LoVo (cell line): Measurements from ENCODE around the gene CRCP.
A peak's percentile ranks its signal among the peaks of the same experiment; 100 is the strongest.
"Not testable (repeated sequence)": the region's sequence is repeated elsewhere in the genome, so short reads cannot be mapped to it uniquely, and the experiment has no call there.

Experiments
- DNase-seq: peaks from one replicate; pipeline ENCODE4 v3.0.0-alpha.2; 2016; ENCODE audit warnings: low spot score

CRCP gene

DNA sequence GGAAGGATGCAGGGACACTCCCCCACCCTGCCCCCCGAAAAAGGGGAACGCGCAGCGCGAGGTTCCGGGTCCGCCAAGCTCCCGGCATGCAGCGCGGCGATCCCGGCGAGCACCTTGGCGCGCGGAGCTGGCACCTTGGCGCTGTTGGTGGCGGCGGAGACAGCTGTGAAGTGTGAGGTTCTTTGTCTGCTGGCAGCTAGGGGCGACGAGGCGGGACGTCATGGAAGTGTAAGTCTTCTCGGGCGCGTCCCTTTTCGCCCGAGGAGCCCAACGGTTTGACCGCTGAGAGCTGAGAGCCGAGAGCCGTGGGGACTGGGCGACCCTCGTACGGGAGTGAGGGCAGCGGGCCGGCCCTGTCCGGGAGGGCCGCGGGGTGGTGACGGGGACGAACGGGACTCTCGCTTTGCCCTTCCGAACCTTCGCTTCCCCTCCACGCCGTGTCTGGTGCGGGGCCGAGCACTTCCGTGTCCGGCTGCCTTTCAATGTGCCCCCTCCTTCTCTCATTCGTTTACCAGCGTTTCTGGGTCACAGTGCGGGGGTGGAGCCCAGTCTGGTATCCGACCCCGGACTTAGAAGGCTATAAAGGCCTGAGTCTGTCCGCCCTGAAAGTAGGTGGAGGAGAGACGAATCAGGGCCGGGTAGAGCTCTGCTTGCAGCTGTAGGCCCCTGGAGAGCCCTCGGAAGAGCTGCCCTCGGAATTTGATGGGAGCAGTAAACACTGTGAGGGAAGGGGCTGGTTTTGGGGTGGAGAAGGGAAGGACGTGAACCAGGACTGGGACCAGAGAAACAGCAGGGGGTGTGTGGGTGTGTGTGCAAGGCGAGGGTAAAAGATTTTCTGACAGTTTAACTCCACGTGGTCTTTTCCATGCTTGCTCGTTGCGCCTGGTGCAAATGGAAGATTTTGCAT lies at the start of gene CRCP:
TSS of gene CRCP (plus strand) at position 105 of the 907 bp plus-strand sequence. CDS start at position 221, 116 bp downstream.
- DNase-seq, result peak; percentile 88

DNA sequence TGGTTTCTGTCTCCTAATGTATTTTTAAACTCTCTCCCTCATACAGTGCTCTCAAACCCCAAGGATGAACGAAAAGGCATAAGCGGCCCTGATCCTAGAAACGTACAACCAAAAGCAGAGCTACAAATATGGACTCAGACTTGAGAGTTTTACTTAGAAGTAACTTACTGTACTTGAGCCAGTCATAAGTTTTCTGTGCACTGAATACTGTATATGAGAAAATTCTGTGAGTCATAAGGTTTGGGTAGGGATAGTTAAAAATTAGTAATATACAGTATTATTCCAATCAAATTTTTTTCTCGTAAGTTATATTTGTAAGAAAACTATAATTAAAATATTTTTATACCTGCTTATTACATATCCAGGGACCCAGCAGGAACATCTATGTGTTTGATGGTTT lies 44.9 kb upstream of the CRCP start:
- DNase-seq, result no peak

DNA sequence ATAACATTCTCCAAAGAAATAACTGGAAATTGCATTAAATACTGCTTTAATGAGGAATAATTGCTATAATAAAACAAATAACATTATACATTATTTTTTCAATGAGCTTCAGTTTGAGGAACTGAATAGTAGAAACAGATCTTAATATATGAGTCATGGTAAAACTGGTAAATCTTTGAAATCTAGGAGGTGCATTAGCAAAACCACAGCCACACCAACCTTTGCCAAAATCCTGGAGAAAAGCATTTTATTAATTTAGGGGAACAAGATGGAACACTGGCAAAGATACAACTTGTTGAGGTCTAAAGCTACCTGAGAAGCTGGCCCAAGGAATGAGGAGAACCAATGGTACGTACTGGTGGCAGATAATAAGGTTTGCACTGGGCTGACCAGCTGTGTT lies 44.4 kb upstream of the CRCP start:
- no peak for DNase-seq

GRCh38 chr7:66072208-66072607 lies 42.4 kb upstream of the CRCP start:
- not testable (repeated sequence) for DNase-seq

GRCh38 chr7:66075590-66076461 lies 38.8 kb upstream of the CRCP start, which contains the start of gene ASL:
Gene ASL, plus strand, starts transcription at chr7:66075819. Its CDS starts 263 bp downstream, at chr7:66076082.
- peak; percentile 98 for DNase-seq

GRCh38 chr7:66076462-66077329 lies 38.0 kb upstream of the CRCP start:
- DNase-seq, result peak; percentile 45

- DNase-seq, result no peak
Observed at GRCh38 chr7:66078067-66078466, 36.6 kb upstream of the CRCP start.

GRCh38 chr7:66082083-66082482 lies 32.6 kb upstream of the CRCP start:
- no peak for DNase-seq

GRCh38 chr7:66082886-66083415 lies 31.7 kb upstream of the CRCP start:
- DNase-seq, result no peak

DNA sequence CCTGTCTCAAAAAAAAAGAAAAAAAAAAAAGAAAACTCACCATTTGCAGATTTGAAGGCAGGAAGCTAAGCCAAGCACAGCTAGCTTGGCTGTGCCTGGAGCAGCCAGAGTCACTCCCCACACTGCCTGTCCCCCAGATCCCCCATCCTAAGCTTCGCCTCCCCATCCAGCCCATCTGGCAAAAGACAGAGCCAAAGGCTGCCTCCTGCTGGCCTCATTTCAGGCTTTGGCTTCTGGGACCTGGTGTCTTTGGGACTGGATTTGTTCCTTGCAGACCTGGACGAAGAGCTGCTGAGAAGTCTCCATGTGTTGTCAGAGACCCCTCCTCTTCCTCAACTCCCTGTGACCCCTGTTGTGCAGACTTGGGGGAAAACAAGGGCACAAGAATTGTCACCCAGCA lies 31.0 kb upstream of the CRCP start:
- no peak for DNase-seq

DNA sequence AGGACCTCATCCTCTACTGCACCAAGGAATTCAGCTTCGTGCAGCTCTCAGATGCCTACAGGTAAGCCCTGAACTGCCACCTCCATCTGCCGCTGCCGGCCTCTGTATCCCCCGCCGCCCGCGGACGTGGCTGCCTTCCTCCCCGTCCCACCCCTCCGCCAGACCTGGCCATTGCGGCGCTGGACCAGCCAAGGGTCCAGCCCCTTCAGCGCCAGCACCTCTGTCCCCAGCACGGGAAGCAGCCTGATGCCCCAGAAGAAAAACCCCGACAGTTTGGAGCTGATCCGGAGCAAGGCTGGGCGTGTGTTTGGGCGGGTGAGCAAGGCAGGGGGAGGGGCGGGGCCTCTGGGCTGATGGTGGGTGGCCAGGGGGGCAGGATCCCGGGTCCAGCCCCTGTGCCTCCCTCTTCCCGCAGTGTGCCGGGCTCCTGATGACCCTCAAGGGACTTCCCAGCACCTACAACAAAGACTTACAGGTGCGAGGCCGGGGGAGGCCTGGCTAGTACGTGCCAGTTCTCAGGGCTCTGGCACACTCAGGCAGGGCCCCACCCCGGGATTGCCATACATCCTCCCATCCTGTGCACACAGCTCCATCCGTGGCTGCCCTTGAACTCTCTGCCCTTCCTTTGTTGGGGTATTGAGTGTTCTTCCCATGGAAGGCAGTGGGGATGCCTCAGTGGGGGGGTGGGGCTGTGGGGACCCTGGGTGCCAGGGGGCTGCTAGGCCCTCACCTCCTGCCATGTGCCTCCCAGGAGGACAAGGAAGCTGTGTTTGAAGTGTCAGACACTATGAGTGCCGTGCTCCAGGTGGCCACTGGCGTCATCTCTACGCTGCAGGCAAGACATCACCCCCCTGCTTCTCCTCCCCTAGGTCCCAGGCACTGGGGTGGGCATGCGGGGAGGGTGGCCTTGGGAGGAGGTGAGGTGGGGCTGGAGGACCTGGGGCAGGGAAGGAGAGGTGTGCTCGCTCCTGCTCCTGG lies 25.5 kb upstream of the CRCP start:
- DNase-seq, result no peak

- DNase-seq, result no peak
Observed at GRCh38 chr7:66092654-66093053, 22.0 kb upstream of the CRCP start.

DNA sequence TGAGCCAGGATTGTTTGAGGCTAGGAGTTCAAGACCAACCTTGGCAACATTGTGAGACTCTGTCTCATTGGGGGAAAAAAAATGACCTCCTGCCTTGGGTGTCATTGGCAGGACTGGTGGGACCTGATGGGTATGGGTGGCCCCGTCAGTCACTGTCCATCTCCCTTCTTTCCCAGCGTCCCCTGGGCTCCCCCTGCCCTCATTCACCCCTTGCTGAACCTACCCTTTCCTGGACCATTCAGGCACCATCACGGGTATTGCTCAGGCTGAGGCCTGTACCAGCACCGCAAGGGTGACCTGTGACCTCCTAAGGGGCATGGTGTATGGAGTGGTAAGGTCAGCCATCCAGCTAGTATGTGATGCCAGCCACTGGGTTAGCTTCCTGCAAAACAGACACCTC lies 19.6 kb upstream of the CRCP start:
- DNase-seq, result no peak

DNA sequence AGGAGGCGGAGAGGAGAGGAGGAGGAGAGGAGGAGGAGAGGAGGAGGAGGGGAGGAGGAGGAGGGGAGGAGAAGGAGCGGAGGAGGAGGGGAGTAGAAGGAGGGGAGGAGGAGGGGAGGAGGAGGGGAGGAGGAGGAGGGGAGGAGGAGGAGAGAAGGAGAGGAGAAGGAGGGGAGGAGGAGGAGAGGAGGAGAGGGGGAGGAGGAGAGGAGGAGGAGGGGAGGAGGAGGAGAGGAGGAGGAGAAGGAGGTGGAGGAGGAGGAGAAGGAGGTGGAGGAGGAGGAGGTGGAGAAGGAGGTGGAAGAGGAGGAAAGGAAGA lies 15.5 kb upstream of the CRCP start:
- no peak for DNase-seq

DNA sequence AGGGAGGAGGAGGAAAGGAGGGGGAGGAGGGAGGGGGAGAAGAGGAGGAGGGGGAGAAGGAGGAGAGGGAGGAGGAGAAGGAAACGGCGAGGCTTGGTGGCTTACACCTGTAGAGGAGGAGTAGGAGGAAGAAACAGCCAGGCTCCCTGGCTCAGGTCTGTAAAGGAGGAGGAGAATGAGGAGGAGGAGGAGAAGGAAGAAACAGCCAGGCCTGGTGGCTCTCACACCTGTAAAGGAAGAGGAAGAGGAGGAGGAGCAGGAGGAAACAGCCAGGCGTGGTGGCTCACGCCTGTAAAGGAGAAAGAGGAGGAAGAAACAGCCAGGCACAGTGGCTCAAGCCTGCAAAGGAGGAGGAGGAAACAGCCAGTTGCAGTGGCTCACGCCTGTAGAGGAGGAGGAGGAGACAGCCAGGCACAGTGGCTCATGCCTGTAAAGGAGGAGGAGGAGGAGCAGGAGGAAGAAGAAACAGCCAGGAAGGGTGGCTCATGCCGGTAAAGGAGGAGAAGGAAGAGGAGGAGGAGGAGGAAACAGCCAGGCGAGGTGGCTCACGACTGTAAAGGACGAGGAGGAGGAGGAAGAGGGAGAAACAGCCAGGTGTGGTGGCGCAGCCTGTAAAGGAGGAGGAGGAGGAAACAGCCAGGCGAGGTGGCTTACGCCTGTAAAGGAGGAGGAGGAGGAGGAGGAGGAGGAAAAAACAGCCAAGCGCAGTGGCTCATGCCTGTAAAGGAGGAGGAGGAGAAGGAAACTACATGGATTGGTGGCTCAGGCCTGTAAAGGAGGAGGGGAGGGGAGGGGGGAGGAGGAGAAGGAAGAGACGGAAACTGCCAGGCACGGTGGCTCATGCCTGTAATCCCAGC lies 14.9 kb upstream of the CRCP start:
- peak; percentile 92 for DNase-seq

- no peak for DNase-seq
Observed at GRCh38 chr7:66100408-66101050, 14.1 kb upstream of the CRCP start.

- not testable (repeated sequence) for DNase-seq
Observed at GRCh38 chr7:66102168-66102567, 12.5 kb upstream of the CRCP start.

- not testable (repeated sequence) for DNase-seq
Observed at GRCh38 chr7:66103994-66104393, 10.7 kb upstream of the CRCP start.

GRCh38 chr7:66105263-66105748 lies 9.3 kb upstream of the CRCP start:
- DNase-seq, result no peak
